ENCODE results near the gene ADGRL4.
A peak's percentile ranks its signal among the peaks of the same experiment; 100 is the strongest.
"Not testable (repeated sequence)": the region's sequence is repeated elsewhere in the genome, so short reads cannot be mapped to it uniquely, and the experiment has no call there.

ADGRL4 gene

DNA sequence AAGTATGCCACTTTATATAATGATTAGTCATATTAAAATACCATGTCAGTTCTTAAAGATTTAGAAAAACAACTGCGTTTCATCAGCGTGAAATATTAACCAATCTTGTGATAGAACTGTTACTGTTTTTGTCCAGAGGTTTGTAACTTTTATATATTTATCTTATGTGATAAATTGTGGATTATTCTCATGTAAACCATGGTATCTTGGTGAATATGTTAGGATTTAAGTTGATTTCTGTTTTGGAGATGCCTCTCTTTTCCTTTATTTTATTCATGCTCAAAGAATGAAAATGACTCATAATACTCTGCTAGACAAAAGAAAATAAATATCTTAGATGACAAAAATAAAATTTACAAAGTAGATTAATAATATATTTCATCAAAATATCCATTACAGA, 88.4 kb downstream of the ADGRL4 start:
- DNase-seq (ENCODE audit: low spot score) (no peak), FAIRE-seq (peak; percentile 54)

DNA sequence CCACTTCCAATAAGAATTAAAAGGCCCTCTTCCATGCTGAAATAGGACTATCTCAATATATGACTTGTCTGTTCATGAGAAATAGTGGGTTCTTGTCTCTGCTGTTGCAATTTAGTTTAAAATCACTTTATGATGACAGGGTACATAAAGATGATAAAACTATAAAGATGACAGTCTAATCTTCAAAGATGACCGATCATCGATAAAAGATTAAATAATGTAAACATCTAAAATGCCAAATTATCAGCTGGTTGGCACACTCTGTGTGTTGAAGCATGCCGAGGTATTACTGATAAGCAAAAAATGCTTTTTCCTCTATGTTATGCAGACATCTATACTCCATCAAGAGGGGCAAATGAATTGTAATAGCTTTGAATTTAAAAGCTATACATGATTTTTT, 89.5 kb downstream of the ADGRL4 start:
- FAIRE-seq (no peak), DNase-seq (ENCODE audit: low spot score) (no peak)

DNA sequence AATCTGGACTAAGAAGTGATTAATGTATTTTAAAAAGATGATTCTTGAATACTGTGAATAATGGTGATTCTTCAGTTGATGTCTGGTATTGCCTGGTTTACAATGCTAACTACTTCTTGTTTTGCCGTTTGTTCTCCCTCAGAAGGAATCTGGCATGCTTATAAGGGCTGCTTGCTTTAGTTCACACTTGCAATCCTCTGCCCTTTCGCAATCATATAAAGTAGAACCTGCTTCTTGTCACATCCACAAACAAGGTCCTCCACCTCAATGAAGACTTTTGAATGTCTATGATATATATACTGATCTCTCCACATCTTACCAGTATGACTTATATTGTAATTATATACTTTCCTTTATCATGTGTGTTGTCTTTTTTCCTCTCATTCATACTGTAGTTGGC, 92.6 kb downstream of the ADGRL4 start:
- no peak for FAIRE-seq
- DNase-seq (ENCODE audit: low spot score) = no peak

DNA sequence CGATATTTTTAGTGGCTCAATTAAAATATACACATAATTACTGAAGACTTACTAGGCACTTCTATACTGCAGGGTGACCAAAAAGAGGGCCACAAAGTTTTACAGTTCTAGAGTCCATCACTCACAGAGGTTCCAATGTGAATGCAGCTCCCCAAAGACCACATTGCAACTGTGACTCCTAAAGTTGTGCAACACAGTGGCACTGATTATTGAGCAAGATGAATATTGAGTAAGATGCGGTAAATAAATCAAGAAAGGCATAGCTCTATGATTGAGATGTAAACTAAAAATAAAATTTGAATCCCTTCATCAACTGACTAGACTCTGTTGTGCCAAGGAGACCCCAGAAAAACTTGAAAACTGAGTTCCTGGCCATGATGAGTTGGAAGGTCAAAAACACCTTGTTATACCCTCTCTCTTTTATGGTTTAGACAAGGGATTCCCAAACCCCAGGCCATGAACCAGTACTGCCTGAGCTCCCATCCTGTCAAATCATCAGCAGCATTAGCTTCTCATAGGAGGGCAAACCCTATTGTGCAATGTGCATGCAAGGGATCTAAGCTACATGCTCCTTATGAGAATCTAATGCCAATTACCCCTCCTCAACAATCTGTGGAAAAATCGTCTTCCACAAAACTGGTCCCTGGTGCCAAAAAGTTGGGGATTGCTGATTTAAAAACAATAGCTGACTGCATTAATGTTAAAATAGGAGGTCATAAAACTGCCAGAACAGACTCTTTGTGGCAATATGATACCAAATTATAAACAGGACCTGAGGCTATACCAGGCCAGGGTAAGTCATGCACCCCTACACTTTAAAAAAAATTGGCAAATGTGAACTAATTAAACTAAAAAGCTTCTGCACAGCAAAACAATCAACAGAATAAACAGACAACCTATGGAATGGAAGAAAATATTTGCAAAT, 94.3 kb downstream of the ADGRL4 start:
- no peak for FAIRE-seq
- DNase-seq (ENCODE audit: low spot score) = no peak

DNA sequence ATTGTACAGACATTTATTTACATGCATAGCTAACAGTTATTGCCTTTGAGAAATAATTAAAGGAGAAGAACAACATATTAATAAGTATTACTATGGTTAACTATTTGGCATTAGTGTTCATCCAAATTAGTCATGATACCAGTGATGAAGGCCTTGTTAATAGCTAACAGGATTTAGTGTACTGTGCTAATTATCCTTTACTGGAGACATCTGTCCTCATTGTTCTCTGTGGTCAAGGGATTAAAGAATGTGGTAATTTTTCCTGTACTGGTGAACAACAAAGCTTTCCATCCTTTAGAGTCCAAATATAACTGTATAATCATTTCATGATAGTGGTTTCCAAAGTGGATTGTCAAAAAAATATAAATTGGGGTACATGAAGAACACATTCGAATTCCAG, 103.9 kb downstream of the ADGRL4 start:
- DNase-seq (ENCODE audit: low spot score) (no peak), FAIRE-seq (no peak)

DNA sequence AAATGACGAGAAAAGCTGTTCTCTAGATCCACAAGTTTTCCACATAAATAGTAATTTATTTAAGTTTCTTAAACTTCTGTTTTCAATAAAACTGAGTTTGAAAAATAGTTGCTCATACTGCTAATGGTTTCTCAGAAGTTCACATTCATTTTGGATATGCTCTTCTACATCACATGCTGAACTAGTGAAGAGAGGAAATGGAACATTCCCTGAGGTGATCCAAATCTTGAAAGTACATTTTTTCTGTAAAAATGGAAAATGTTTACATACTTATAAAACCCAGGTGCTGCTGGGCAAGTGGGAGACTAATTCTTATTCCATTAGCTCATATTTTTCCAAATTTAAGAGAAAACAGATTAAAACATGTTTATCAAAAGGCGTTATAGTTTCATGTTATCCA, 111.7 kb downstream of the ADGRL4 start:
- no peak for FAIRE-seq
- no peak for DNase-seq (ENCODE audit: low spot score)

DNA sequence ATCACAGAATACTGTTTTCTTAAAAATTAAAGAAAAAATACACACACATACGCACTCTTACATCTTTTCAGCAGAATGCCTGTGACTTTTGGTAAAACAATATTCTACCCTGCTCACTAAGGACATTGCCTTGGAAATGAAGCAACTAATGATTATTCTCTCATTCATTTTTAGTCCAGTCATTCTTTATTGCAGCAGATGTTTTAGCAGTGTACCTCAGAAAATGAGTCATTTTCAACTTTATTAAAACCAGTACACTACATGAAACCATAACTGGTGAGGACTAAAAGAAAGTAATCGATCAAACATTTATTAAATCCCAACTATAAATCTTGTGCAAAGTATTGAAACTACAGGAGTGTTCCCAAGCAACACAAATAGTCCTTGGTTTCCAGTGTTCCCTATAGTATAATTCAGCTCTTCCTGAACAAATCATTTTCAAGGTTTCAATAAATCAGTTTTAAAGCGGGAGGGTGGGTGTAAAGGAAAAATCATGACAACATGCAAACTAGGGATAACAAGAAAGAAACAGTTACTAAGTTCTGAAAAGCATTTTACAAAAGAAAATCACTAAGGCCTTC, 114.2 kb downstream of the ADGRL4 start:
- no peak for FAIRE-seq

DNA sequence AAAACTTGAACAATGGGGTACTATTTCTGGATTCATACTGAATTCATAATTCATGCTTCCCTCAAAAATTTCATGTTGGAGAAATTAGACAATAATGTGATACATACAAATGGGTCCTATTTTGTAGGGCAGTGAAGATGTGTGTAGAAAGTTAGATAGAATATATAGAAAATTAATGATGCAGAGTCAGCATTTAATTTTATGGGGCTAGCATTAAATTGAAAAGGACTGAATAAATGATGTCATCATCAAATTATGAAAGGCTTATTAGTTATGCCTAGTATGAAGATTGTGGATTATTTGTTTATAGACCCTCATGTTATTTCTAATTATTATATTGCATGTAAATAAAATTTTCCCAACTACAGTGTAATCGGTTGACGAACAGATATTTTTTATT, 119.1 kb downstream of the ADGRL4 start:
- FAIRE-seq (no peak), DNase-seq (ENCODE audit: low spot score) (no peak)

More for the DNA sequence above, 114.2 kb downstream of the ADGRL4 start:
- no peak for DNase-seq (ENCODE audit: low spot score)

DNA sequence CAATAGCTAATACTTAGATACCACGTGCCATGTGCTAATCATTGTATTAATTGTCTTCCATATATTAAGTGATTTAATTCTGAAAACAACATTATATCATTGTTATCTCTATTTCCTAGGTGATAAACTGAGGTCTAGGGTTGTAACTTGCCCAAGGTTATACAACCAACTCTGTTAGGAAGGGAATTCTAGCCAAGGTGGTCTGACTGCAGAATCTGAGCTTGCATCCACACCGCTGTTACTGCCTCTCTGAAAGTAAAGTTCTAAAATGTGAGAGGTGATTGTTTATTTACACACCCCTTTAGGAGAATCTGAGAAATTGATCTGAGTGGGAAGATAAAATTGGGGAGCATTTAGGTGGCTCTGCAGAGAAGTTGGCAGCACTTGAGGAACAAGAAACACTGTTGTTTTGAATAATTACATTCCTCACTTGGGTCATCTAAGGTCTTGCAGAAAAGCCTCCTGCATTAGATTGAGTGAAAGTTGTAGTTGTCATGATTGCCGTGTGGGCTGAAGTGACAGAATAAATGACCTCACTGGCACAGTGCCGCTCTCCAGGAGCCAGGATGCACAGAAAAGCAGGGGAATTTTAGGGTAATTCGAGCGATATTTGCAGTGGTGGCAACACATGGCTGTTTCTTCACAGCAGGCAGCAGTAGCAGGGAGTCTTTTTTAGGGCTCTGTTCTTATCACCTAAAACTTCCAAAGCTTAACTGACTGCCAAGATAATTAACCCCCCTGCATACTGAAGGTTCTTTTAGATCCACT, 121.7 kb downstream of the ADGRL4 start:
- no peak for DNase-seq (ENCODE audit: low spot score)
- no peak for FAIRE-seq

DNA sequence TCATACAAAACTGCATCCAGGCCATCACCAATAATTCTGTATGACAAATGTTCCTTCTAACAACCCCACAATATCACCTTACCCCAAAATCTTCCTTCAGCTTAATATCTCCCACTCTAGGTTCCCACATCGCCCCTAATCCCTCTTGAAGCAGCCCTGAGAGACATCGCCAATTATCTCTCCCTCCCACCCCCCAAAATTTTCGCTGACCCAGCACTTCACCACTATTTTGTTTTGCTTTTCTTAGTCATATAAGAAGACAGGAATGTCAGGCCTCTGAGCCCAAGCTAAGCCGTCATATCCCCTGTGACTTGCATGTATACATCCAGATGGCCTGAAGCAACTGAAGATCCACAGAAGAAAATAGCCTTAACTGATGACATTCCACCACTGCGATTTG, 126.3 kb downstream of the ADGRL4 start:
- no peak for DNase-seq (ENCODE audit: low spot score)
- no peak for FAIRE-seq

DNA sequence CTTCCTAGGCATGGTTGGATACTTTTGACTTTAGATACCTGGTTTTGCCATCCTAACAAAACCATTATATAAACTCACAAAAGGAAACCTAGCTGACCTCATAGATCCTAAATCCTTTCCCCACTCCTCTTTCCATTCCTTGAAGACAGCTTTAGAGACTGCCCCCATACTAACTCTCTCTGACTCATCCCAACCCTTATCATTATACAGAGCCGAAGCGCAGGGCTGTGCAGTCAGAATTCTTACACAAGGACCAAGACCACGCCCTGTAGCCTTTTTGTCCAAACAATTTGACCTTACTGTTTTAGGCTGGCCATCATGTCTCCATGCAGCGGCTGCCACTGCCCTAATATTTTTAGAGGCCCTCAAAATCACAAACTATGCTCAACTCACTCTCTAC, 130.5 kb downstream of the ADGRL4 start:
- DNase-seq (ENCODE audit: low spot score); FAIRE-seq: not testable (repeated sequence)

DNA sequence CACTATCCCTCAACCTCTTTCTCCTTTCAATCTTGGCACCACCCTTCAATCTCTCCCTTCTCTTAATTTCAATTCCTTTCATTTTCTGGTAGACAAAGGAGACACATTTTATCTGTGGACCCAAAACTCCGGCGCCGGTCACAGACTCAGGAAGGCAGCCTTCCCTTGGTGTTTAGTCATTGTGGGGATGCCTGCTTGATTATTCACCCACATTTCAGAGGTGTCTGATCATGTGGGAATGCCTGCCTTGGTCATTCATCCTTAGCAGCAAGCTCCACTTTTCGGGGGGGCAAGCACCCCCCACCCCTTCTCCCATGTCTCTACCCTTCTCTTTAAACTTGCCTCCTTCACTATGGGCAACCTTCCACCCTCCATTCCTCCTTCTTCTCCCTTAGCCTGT, 133.7 kb downstream of the ADGRL4 start:
- peak; percentile 45 for FAIRE-seq
- peak; percentile 68 for DNase-seq (ENCODE audit: low spot score)

DNA sequence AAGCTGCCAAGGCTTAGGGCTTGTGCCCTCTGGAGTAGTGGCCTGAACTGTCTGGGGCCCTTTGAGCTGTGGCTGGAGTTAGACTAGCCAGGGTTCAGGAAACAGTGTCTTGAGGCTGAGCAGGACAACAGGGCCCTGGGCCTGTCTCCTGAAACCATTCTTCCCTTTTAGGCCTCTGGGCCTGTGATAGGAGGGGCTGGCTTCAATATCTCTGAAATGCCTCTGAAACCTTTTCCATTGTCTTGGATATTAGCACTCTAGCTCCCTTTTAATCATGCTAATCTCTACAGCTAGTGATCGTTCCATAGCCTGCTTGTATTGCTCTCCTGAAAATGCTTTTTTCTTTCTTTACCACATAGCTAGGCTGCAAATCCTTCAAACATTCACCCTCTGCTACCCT, 135.3 kb downstream of the ADGRL4 start:
- no peak for DNase-seq (ENCODE audit: low spot score)
- no peak for FAIRE-seq

DNA sequence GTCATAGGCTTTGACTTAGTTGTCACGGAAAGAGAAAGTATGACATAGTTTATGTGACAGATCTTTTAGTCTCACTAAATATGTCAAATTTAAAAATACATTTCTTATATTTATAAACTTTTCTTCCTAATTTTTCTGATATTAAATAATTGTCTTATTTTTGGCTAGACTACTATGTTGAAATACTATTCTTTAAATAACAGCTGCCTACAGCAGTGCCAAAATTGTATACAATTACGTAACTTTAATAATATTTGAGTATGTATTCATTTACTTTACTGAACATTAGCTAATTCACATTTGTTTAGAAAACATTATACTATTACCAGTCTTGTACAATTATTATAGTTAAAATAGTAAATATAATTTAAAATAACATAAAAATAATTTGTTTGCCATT, 137.4 kb downstream of the ADGRL4 start:
- peak; percentile 63 for FAIRE-seq
- DNase-seq (ENCODE audit: low spot score) = no peak

DNA sequence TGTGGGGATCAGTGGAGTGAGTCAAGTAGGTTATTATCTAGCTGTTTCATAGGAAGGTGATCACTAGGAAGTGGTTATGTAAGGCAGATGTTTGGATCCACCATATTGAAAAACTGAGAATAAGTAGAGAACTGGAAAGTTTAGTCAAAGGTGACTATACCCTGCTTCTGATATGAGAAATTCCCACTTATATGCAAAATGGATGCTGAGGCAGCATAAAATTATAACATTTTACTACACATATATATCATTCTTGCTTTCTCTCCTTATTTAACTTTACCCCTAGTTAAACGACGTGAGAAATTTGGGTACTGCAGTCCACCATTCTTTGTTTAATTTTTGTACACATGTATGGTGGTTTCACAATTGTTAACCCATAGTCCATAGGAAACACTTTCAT, 142.4 kb downstream of the ADGRL4 start:
- FAIRE-seq (no peak), DNase-seq (ENCODE audit: low spot score) (no peak)

DNA sequence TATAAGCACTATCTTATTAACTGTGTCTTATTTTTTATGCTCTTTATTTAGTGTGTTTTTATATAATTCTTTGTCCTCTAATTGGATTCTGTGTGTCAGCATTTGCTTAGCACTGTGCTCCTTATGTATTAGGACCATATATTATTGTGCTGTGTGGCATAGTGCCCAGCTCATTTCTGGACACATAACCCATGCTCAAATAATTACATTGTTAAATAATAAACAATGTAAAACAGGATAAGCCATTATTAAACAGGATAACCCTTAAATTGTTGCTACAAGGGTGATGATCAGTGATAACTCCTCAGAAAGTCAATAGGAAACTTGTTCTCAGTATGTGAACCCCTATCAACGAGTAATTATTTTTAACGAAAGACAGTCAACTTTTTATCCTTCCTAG, 150.4 kb downstream of the ADGRL4 start:
- FAIRE-seq (no peak), DNase-seq (ENCODE audit: low spot score) (no peak)

DNA sequence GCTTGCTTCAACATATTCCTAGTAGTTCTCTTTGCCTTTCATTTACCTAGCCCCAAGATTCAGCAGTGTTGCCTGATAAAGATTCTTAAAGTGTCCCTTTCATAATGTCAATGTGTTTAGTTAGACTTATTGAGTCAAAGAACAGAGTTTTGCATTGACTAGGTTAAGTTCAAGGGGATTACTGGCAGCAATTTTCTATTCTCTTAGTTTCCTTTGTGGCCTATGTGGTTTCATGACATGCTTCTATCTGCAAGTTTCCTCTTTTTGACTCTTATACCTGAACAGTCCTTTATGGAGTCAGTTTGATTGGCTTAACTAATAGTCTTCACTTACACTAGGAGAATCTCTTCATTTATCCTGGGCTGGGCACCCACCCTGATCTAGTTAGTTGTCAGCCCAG, 151.3 kb downstream of the ADGRL4 start:
- DNase-seq (ENCODE audit: low spot score) = no peak

DNA sequence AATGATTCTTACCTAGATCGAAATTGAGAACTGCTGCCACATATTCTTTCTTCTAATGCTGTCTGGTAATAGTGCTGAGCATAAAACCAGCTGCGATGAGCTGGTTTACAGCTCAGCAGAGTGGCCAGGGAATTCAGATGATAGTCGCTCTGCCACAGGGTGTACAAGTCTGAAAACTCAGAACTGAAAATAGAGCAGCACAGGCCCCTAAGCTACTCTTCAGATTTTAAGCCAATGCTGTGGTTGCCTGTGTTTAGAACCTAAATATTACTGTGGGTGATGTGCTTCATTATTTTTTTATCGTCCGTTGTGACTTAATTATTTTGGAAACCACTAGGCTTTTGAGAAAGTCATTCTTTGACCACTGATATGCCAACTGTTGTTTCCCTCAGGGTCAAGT, 152.0 kb downstream of the ADGRL4 start:
- no peak for FAIRE-seq
- no peak for DNase-seq (ENCODE audit: low spot score)

More for the DNA sequence above, 151.3 kb downstream of the ADGRL4 start:
- no peak for FAIRE-seq

DNA sequence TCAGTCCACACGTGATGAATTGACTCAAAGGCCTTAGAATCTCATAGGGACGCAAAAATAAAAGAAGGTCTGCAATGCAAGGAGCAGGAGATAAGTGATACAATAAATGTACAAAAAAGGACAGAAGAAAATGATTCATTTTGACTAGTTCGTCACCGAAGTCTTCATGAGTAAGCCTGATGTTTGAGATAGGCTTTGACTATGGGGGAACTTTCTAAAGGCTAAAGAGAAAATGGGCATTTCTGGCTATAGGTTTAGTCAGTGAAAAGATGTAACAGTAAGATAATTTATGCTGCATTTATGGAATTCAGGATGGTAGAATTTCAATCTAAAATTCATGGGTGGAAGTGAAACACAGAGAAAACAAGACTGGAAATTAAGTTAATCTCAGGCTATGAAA, 163.0 kb downstream of the ADGRL4 start:
- no peak for DNase-seq (ENCODE audit: low spot score)

DNA sequence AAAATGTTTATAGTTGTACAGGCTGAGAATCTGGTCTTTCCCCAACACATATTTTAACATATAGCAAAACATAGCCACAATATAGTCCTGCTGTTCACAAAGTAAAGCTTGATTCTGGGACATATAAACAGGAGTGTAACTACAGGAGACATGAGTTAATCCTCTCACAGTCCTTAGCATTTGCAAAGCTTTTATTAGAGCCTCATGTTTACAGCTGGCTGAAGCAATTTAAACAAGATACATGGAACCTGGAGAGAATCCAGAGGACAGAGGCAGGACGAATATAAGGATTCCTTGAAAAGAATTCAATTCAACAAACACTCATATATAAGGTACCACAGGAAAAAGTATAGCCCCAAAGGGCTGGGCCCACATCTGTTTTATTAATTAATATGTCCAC, 163.4 kb downstream of the ADGRL4 start:
- FAIRE-seq (no peak), DNase-seq (ENCODE audit: low spot score) (no peak)

More for the DNA sequence above, 163.0 kb downstream of the ADGRL4 start:
- FAIRE-seq = no peak

DNA sequence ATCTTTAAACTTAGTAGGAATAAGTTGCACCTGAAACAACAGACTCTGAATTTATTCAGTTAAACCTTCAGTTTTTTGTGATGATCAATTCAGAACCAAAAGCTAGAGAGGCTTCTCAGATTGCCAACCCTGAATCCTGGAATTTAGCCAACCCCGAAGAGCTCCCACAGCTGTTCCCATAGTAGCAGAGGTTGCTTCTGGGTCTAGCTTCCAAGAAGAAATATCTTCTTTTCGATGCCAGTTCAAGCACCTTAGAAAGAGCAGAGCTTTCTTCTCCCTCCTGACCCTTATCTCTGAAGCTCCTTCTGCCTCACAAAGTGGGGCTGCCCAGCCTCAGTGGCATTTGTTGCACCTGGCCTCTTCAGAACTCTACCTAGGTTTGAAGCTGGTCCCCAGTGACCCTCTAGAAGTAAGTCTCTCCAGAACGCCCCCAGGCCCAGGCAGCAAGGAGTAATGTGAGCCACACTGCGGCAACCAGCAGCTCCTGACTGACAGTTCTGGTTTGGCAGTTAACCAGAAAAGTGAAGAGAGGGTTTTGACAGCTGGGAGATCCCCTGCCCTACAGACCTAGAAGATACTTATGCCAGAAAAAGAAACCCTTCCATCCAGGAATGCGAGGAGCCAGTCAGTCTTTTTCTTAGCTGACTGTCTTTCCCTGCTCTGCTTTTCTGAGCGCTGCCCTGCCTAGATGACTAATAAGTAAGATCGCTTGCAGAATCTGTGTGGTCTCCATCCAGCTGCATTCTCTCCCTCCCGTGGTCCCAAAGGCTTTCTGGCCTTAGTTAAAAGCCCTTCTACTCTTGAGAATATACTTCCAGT, 165.9 kb downstream of the ADGRL4 start:
- DNase-seq (ENCODE audit: low spot score) = peak; percentile 55
- FAIRE-seq = no peak
